SIG-M5 treated with dmso at 0.1 percent for 504 hours (cell line): ENCODE results near the gene SLC8A1.

Experiments used
- DNase-seq: peaks from one replicate; lab custom pipeline; 2025; ENCODE audit not compliant: unreplicated experiment; lab: John Stamatoyannopoulos, UW

Gene SLC8A1

DNA sequence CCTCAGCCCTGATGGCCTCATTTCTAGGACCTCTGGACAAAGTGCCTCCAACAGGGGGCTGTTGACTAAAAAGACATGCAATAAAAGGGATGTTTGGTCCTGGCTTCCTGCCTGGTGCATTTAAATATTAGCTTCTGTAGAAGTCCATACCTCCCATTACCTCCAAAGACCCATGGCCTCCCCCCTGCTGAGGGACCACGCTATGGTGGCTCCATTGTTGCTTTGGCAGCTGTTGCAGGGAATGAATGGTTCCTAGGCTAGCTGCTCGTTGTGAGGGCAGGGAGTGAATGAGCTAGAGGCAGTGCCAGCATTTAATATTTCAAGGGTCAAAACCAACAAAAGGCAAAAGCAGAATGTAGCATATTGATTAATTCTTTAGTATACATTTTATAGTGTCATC, 285.9 kb downstream of the SLC8A1 start:
- no peak for DNase-seq

DNA sequence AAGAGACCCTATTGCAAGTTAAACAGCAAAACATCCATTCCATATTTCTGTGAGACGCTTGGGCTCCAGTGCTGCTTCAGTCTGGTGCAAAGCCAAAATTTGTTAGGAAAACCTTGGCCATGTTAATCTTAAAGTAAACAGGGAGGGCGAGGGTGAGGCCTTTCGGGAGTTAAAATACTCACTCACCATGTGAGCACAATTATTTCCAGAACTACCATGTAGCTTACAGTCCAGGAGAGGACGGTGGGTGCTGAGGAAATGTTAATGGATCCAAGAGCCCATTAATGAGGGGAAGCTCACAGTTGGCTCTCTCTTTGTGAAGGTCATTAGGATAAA, 286.4 kb downstream of the SLC8A1 start:
- DNase-seq: no peak

DNA sequence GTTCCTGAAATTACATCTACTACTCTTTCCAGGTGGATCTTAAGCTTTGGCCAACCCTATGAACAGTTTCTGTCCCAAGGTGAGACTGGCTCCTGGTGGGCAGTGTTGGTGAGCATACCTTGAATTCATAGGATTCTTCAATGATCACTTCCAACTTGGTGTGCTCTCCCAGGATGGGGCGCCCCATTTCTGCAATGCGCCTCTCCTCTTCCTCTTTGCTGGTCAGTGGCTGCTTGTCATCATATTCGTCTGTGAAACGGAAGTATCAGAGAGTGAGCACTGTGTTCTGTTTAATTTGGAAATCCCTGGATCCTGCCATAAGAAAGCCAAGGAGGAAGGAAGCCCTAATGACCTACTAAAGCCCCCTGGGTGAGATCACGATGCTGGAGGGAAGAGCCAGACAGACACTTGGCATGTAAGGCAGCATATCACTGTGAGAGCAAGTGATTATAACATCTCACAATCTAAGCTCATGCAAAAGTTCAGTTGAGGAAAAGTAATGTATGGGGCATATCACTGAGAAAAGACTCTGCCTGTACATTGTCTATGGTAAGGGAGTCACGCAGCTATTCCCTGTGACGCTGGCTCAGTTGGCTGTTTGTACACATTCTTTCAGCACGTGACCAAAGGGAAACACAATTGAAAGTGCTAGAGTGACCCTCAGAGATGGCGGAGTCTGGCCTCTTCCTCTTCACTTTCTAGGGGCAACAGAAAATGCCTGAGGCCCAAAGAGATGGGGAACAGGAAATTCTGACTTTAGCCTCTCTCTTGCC, 287.0 kb downstream of the SLC8A1 start:
- DNase-seq: no peak

DNA sequence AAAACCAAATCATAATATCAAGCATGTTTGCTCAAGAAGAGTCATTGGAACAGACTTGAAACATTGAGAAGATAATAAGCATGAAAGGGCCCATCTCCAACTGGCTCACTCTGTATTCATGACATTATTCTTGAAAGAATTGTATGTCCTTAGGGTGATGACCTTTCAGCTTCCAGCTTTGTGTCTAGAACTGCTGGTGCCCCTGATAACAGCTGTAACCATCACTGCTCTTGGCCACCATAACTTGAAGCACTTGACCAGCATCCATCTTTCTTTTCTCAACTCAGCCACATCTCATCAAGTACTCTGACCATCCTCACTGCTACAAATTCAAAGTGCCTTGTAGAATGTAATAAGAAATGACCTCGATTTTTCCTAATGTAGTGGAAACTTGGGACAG, 289.9 kb downstream of the SLC8A1 start:
- no peak for DNase-seq

GRCh38 chr2:40160751-40161218, 291.1 kb downstream of the SLC8A1 start:
- no peak for DNase-seq

- DNase-seq: no peak
Measured at GRCh38 chr2:40159333-40159732, 292.6 kb downstream of the SLC8A1 start.

GRCh38 chr2:40158781-40159180, 293.1 kb downstream of the SLC8A1 start:
- DNase-seq: no peak

GRCh38 chr2:40155728-40156127, 296.2 kb downstream of the SLC8A1 start:
- no peak for DNase-seq

DNA sequence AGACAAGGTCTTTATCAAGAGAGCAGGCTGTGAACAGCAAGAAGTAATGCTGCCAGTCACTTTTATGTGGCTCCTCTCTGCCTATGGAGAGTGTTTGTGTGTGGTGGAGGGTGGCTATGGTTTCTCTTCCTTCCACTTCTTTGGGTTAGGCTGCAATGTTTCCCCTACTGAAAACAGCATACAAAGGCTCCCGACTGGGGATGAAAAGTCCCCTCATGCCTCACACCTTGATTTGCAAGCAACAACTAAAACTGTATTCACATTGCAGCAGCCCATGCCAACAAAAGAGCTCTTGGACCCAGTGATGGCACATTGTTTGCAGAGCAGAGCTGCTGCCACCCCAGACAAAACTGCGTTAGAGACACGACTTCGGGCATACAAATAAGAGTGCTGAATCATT, 301.6 kb downstream of the SLC8A1 start:
- DNase-seq: no peak

DNA sequence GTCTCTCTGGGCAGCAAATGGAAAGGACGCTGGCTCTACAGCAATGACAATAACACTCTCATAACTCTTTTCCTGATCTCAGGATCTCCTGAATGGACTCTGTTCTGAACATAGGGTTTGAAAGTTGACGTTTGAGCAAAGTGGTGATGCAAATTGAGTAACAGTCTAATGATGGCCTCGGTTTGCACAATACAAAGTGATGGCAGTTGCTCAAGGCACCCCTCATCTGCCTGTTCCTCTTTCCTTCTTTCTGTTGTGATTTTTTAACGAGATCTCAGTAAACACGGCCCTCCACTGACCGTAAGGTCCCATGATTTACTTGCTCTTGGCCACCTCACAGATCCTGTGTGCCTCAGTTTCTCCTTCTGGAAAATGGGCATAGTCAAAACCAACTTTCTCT, 303.6 kb downstream of the SLC8A1 start:
- peak; percentile 92 for DNase-seq

GRCh38 chr2:40147360-40147759, 304.5 kb downstream of the SLC8A1 start:
- DNase-seq: no peak

DNA sequence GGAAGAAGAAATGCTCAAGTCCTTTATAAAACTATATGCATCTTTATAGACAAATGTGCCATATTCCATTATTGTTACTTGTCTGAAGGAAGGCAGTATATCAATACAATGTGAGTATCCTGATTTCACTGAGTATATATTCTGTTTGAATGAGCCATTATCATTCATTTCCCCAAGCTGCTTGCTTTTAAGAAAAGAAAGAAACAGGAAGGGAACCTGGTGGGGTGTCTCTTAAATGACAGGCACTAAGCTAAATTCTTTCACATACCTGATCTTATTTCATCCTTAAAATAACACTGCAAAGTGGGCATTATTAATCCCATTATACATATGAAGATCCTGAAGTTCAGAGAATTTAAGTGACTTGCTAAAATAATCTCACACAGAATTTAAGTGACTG, 307.9 kb downstream of the SLC8A1 start:
- DNase-seq: no peak

DNA sequence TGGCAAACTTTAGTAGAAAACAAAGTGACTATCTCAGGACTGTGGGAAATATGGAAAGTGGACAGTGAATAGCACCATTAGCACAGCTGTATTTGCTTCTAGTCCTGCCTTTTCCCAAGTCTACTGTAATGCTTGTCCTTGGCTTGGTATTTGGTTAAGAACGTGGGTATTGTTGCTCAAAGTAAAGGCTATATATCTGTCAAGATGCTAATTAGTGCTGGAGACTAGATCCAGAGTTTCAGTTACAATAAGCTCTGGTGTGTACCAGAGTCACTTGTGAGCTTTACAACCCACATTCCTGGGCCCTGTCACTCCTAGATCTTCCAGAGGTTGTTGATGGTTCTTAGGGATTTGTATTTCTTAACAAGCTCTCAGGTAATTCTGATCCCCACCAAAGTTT, 313.6 kb downstream of the SLC8A1 start:
- no peak for DNase-seq

DNA sequence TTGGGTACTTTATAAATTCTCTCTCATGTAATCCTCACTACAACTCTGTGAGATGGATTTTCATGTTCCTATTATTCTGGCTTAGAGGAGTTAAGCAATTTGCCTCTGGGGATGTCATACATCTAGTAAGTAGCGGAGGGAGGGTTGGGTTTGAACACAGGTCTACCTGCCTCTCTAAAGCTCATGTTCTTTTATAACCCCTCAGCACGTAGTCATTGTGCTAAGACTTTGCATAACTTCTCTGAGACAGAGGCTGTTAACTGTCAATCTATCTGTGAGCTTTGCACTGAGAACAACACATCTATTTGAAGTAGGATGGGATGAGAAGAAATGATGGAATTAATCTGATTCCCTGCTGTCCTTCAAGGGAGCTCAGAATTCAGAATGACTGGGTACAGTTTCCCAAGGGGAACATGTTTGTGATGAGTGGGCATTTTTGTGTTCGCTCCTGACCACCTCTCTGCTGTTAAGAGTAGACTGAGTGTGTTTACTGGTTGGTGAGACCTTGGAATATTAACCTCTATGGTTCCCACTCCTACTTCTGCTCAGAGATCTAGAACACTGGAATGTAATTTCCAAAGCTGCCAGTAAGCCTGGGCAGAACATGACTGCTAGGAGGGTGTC, 320.7 kb downstream of the SLC8A1 start:
- DNase-seq: no peak

DNA sequence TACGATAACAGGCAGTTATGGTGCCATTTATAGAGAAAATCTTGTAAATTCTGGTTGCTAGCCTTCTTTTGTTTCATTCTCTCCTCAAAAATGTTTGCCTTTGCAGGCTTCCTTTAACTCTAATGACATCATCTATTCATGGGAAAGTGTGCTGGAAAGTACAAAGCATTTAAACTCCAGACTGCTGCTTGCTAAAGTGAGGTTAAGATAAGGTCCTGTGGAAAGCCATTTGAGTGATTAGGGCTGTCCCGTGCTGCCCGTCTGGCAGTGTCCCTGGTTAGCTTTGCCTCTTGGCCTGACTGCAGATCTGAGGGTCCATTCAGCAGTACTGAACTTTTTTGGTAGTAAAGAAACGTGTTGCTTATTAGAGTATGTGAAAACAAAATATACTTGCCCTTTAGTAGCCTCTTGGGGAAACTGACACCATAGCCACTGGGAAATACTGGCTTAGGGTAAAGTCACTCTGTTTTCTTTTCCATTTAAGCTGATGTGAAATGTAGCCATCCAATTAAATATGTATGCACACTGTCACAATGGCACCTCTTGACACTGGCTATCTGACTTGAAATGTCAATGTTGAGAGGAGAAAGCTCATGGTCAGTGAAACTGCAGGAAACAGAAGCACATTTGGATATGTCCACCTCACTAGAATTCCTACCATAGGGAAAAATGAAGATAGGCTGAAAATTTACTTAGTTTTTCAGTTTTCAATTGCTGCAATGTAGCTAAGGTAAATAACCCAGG, 321.5 kb downstream of the SLC8A1 start:
- DNase-seq: no peak

DNA sequence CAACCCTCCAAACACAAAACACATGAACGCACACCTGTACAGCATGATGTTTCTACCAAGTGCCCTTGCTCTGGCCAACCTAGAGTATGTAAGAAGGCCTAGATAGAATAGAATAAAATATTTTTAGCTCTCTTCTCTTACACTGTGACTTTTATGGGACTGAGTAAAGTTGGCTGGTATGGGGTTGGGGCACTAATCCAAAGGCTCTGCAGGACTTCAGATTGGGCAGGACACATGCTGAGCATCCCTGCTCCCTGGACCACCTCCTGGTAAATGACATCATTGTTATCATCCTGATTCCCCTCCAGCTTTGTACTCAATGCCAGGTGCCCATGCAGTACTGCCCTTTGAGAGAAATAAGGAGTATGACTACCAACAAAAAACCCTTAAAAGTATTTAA, 322.2 kb downstream of the SLC8A1 start:
- no peak for DNase-seq

- DNase-seq: no peak
Measured at GRCh38 chr2:40128796-40129195, 323.1 kb downstream of the SLC8A1 start.

DNA sequence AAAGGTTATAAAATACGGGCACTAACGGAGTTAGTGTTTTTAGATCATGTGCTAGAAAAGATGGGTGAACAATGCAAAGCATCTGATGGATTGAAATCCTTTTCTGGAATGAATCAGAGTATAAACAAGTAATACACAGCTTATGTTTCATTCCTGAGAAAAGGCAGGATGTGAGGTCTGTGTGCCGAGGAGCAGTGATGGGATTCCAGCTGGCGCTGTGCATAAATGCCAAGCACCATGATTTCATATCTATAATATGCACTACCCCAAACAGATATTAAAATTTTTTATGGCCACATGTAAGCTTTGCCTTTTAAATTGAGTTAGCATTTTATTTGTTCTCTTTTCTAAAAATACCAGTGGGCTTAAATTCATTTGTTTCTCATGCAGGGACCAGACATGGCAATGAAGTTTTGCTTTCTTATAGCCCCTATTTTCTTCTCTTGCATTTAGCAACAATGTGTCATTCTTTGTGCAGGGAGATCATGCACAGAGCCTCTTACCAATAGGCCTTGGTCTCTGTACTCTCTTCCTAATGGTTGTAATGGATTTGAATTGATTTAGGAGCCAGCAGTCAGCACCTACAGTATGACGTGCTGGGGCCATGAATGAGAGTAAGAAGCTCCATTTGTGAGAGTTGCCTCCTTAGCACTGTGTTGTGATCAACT, 323.9 kb downstream of the SLC8A1 start:
- no peak for DNase-seq

- no peak for DNase-seq
Measured at GRCh38 chr2:40127146-40127545, 324.7 kb downstream of the SLC8A1 start.

- no peak for DNase-seq
Measured at GRCh38 chr2:40126006-40126405, 325.9 kb downstream of the SLC8A1 start.

GRCh38 chr2:40123746-40124145, 328.1 kb downstream of the SLC8A1 start:
- DNase-seq: no peak

- no peak for DNase-seq
Measured at GRCh38 chr2:40123326-40123725, 328.6 kb downstream of the SLC8A1 start.
